KMS-11 (cell line): Measurements from ENCODE around the gene RHOD.

ENCODE experiments used
- H2AFZ ChIP-seq: fragments of 200-600 bp; sonication (generic); 2 replicates; pipeline ENCODE4 v1.6.1; 2016; ENCODE audit warnings: antibody characterized with exemption, mixed run types, low read depth
- H3K27ac ChIP-seq: fragments of 200-600 bp; sonication (generic); 2 replicates; pipeline ENCODE4 v1.6.1; 2016; ENCODE audit warnings: mild to moderate bottlenecking, mixed run types
- H3K27me3 ChIP-seq: fragments of 200-600 bp; sonication (generic); 2 replicates; pipeline ENCODE4 v1.6.1; 2017; ENCODE audit warnings: mild to moderate bottlenecking, low read depth, mixed run types, moderate library complexity; ENCODE audit not compliant: insufficient read depth
- H3K36me3 ChIP-seq: fragments of 200-600 bp; sonication (generic); 2 replicates; pipeline ENCODE4 v1.6.1; 2017; ENCODE audit warnings: mild to moderate bottlenecking, mixed run types; ENCODE audit not compliant: insufficient read depth
- H3K4me1 ChIP-seq: fragments of 200-600 bp; sonication (generic); 2 replicates; pipeline ENCODE4 v1.6.1; 2016; ENCODE audit warnings: mild to moderate bottlenecking, low read depth, mixed run types; ENCODE audit not compliant: poor library complexity, severe bottlenecking
- H3K4me2 ChIP-seq: fragments of 200-600 bp; sonication (generic); 2 replicates; pipeline ENCODE4 v1.7.0; 2016; ENCODE audit warnings: mild to moderate bottlenecking, mixed run types
- H3K4me3 ChIP-seq: fragments of 200-600 bp; sonication (generic); IDR thresholded peaks from 2 replicates; pipeline ENCODE4 v1.6.1; 2017; ENCODE audit warnings: low read depth, low read length, mixed read lengths; ENCODE audit not compliant: insufficient read depth
- H3K79me2 ChIP-seq: fragments of 200-600 bp; sonication (generic); 2 replicates; pipeline ENCODE4 v1.6.1; 2016; ENCODE audit warnings: low read depth, mixed run types; ENCODE audit not compliant: insufficient read depth
- H3K9ac ChIP-seq: fragments of 200-600 bp; sonication (generic); 2 replicates; pipeline ENCODE4 v1.6.1; 2016; ENCODE audit warnings: mild to moderate bottlenecking, mixed run types
- H4K20me1 ChIP-seq: fragments of 200-600 bp; sonication (generic); 2 replicates; pipeline ENCODE4 v1.6.1; 2016; ENCODE audit warnings: mild to moderate bottlenecking, mixed run types; ENCODE audit not compliant: insufficient read depth
- CTCF ChIP-seq: fragments of 200-600 bp; sonication (generic); conservative IDR thresholded peaks from 2 replicates; pipeline ENCODE4 v1.6.1; 2017; ENCODE audit warnings: low read depth, mild to moderate bottlenecking, antibody characterized with exemption, low read length, moderate library complexity, mixed read lengths

RHOD gene

DNA sequence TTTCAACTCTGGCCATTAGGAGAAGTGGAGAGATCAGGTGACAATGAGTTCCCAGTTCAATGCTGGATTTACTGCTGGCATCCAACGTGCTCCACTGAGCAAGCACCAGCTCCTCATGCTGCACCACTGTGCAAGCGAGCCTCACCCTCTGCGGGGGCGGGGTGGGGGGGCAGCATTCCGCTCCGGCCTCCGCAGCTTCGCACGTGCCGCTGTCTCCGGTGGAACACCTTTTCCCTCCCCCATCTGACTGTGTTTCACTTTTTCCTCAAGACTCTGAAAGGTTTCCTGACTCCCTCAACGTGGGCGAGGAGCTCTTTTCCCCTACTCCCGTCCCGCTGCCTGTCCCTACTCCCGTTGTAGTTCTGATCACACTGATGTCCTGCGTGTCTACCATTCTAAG, 835 bp upstream of the RHOD start:
- Histone ChIP-seq H3K79me2 (no peaks in the 10 kb centered on the region), H3K36me3 (no peaks in the 10 kb centered on the region), H4K20me1 (no peaks in the 10 kb centered on the region), H3K27me3 (no peaks in the 10 kb centered on the region), H3K4me3 (no peak overlapping the region), H3K4me1 (peaks cover 23% of the 10 kb centered on the region), H3K9ac (peak overlapping the region; percentile 32; the same call in 1 of the 2 replicates), H2AFZ (peak overlapping the region; percentile 98), H3K27ac (no peak overlapping the region), H3K4me2 (peak overlapping the region; percentile 96)
- TF ChIP-seq CTCF, result no peak

- Histone ChIP-seq H4K20me1 (no peaks in the 10 kb centered on the region), H2AFZ (peak overlapping the region; percentile 98), H3K27me3 (no peaks in the 10 kb centered on the region), H3K79me2 (no peaks in the 10 kb centered on the region), H3K36me3 (no peaks in the 10 kb centered on the region), H3K4me2 (peak overlapping the region; percentile 96), H3K4me1 (peaks cover 23% of the 10 kb centered on the region), H3K4me3 (no peak overlapping the region), H3K27ac (no peak overlapping the region), H3K9ac (peak overlapping the region; percentile 32; the same call in 1 of the 2 replicates)
- no peak for TF ChIP-seq CTCF
Measured at GRCh38 chr11:67057205-67057672, 592 bp downstream of the RHOD start.

DNA sequence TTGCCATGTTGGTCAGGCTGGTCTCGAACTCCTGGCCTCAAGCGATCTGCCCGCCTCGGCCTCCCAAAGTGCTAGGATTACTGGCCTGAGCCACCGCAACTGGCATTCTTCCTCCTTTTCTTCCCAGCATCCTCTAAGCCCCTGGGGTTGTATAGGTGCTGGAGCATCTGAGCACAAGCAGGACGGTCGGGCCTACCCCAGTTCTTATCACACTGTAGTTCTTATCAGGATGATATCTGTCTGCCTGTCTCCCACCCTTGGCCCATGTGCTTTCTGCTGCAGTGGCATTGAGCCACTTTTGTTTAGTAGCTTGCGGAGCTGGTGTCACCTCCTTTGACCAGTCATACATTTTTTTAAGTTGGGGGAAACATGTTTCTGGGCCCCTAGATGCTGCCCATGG, 1.9 kb downstream of the RHOD start:
- Histone ChIP-seq H2AFZ (no peak overlapping the region), H3K27me3 (no peaks in the 10 kb centered on the region), H3K4me3 (no peak overlapping the region), H4K20me1 (no peaks in the 10 kb centered on the region), H3K36me3 (no peaks in the 10 kb centered on the region), H3K79me2 (no peaks in the 10 kb centered on the region), H3K9ac (no peak overlapping the region), H3K4me1 (peaks cover 23% of the 10 kb centered on the region), H3K27ac (no peak overlapping the region), H3K4me2 (no peak overlapping the region)
- no peak for TF ChIP-seq CTCF

DNA sequence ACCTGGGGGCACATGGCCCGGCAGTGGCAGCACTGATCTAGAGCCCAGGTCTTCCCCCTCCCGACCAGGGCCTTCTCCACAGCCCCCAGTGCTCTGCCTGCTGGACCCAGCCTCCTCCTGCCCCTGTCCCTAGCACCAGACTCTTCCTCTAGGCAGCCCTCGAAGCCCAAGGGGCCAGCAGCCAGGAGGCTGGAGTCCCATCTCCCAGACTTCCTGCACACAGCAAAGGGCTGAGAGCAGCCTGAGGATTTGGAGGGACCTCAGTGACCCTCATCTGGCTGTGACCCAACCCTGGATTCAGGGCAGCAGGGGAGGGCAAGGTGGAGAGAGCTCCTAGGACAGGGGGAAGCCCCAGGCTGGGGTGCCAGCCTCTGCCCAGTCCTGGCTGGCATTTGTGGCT, 3.0 kb downstream of the RHOD start:
- Histone ChIP-seq H3K4me2 (no peak overlapping the region), H4K20me1 (no peaks in the 10 kb centered on the region), H3K27me3 (no peaks in the 10 kb centered on the region), H3K4me1 (peaks cover 16% of the 10 kb centered on the region), H2AFZ (no peak overlapping the region), H3K9ac (no peak overlapping the region), H3K36me3 (no peaks in the 10 kb centered on the region), H3K27ac (no peak overlapping the region), H3K4me3 (no peak overlapping the region), H3K79me2 (no peaks in the 10 kb centered on the region)
- TF ChIP-seq CTCF, result no peak
